Activated gamma-delta T cell treated with Interleukin-2 at 50 U/mL for 16 hours (primary cell): ENCODE results near the gene NTN5.
"Not testable (repeated sequence)": the region's sequence is repeated elsewhere in the genome, so short reads cannot be mapped to it uniquely, and the experiment has no call there.

Source experiments
- DNase-seq: peaks from one replicate; pipeline ENCODE4 v3.0.0-alpha.2; 2020

NTN5 gene

GRCh38 chr19:48639483-48640375 is 33.1 kb downstream of the NTN5 start:
- no peak for DNase-seq

- DNase-seq: no peak
Observed at GRCh38 chr19:48638831-48639381, 33.9 kb downstream of the NTN5 start.

GRCh38 chr19:48637948-48638830 is 34.6 kb downstream of the NTN5 start:
- DNase-seq: peak; percentile 78

- peak; percentile 100 for DNase-seq
Observed at GRCh38 chr19:48637449-48637947, 35.3 kb downstream of the NTN5 start.

- peak; percentile 38 for DNase-seq
Observed at GRCh38 chr19:48636859-48637448, 35.9 kb downstream of the NTN5 start, which contains the start of gene DBP. Gene DBP, minus strand, starts transcription at chr19:48637379. Its CDS starts 385 bp downstream, at chr19:48636994.

GRCh38 chr19:48635966-48636858 is 36.6 kb downstream of the NTN5 start:
- no peak for DNase-seq

GRCh38 chr19:48635263-48635965 is 37.4 kb downstream of the NTN5 start:
- peak; percentile 73 for DNase-seq

GRCh38 chr19:48634424-48635262 is 38.2 kb downstream of the NTN5 start:
- peak; percentile 89 for DNase-seq

GRCh38 chr19:48634036-48634342 is 38.8 kb downstream of the NTN5 start:
- DNase-seq: no peak

- DNase-seq: no peak
Observed at GRCh38 chr19:48633148-48634035, 39.4 kb downstream of the NTN5 start.

GRCh38 chr19:48632692-48633147 is 40.1 kb downstream of the NTN5 start:
- DNase-seq: no peak

- not testable (repeated sequence) for DNase-seq
Observed at GRCh38 chr19:48632286-48632685, 40.5 kb downstream of the NTN5 start.

GRCh38 chr19:48631225-48631624 is 41.6 kb downstream of the NTN5 start:
- no peak for DNase-seq

- DNase-seq: no peak
Observed at GRCh38 chr19:48630296-48631063, 42.3 kb downstream of the NTN5 start.

- no peak for DNase-seq
Observed at GRCh38 chr19:48629599-48630295, 43.1 kb downstream of the NTN5 start.

GRCh38 chr19:48629297-48629598 is 43.6 kb downstream of the NTN5 start:
- DNase-seq: no peak

GRCh38 chr19:48628486-48629296 is 44.1 kb downstream of the NTN5 start:
- no peak for DNase-seq
